Muscle layer of duodenum (tissue), 2 donors: ENCODE results near the gene LRRC73.
"Not testable (repeated sequence)": the region's sequence is repeated elsewhere in the genome, so short reads cannot be mapped to it uniquely, and the experiment has no call there.

Experiments
- H3K27ac ChIP-seq: one replicate; pipeline ENCODE4 v1.7.0; 2013; ENCODE audit warnings: mild to moderate bottlenecking, low read length
- H3K27me3 ChIP-seq: one replicate; pipeline ENCODE4 v1.7.0; 2013; ENCODE audit warnings: low read depth, mild to moderate bottlenecking, control low read depth, low read length
- H3K36me3 ChIP-seq, 2 donors: one replicate each; pipeline ENCODE4 v1.7.0; 2013; ENCODE audit warnings: low read length in 2 of 2, control low read depth in 1 of 2, mild to moderate bottlenecking in 1 of 2; ENCODE audit not compliant: insufficient read depth in 2 of 2, control insufficient read depth in 1 of 2
- H3K4me1 ChIP-seq, 2 donors: one replicate each; pipeline ENCODE4 v1.7.0; 2013; ENCODE audit warnings: low read length in 2 of 2, mild to moderate bottlenecking in 2 of 2, control low read depth in 1 of 2, moderate library complexity in 1 of 2; ENCODE audit not compliant: insufficient read depth in 2 of 2, control insufficient read depth in 1 of 2
- H3K4me3 ChIP-seq, 2 donors: one replicate each; pipeline ENCODE4 v1.7.0; 2013; ENCODE audit warnings: low read length in 2 of 2, low read depth in 1 of 2, mild to moderate bottlenecking in 1 of 2
- H3K9me3 ChIP-seq, 2 donors: one replicate each; pipeline ENCODE4 v1.7.0; 2013; ENCODE audit warnings: low read length in 2 of 2, control low read depth in 1 of 2, mild to moderate bottlenecking in 1 of 2; ENCODE audit not compliant: control insufficient read depth in 1 of 2
- donor health status: healthy.

Gene LRRC73

GRCh38 chr6:43498291-43498690 lies 11.9 kb downstream of the LRRC73 start:
- H3K27me3 ChIP-seq, H3K27ac ChIP-seq, H3K4me3 ChIP-seq, H3K9me3 ChIP-seq: not testable (repeated sequence)
- peaks cover 35 to 50% of the 10 kb centered on the region in 2 donors for H3K36me3 ChIP-seq
- peaks cover 3 to 22% of the 10 kb centered on the region in 2 donors for H3K4me1 ChIP-seq

- Histone ChIP-seq H3K4me1 (peaks cover 5 to 26% of the 10 kb centered on the region in 2 donors), H3K36me3 (peaks cover 29 to 44% of the 10 kb centered on the region in 2 donors), H3K9me3 (no peaks in the 10 kb centered on the region), H3K4me3 (no peak overlapping the region), H3K27ac (no peak overlapping the region), H3K27me3 (no peaks in the 10 kb centered on the region)
Observed at GRCh38 chr6:43497689-43498088, 12.5 kb downstream of the LRRC73 start.

GRCh38 chr6:43497129-43497396 lies 13.1 kb downstream of the LRRC73 start:
- H3K4me3 ChIP-seq, result no peak overlapping the region
- no peaks in the 10 kb centered on the region for H3K27me3 ChIP-seq
- peaks cover 11 to 32% of the 10 kb centered on the region in 2 donors for H3K4me1 ChIP-seq
- peaks cover 24 to 38% of the 10 kb centered on the region in 2 donors for H3K36me3 ChIP-seq
- H3K9me3 ChIP-seq, result no peaks in the 10 kb centered on the region
- H3K27ac ChIP-seq, result no peak overlapping the region

GRCh38 chr6:43496370-43497128 lies 13.6 kb downstream of the LRRC73 start:
- Histone ChIP-seq H3K27me3 (no peaks in the 10 kb centered on the region), H3K36me3 (peaks cover 24 to 37% of the 10 kb centered on the region in 2 donors), H3K9me3 (no peaks in the 10 kb centered on the region), H3K27ac (no peak overlapping the region), H3K4me1 (peaks cover 15 to 37% of the 10 kb centered on the region in 2 donors), H3K4me3 (no peak overlapping the region)

GRCh38 chr6:43495409-43495941 lies 14.7 kb downstream of the LRRC73 start:
- Histone ChIP-seq H3K27me3 (no peaks in the 10 kb centered on the region), H3K4me3 (no peak overlapping the region), H3K36me3 (peaks cover 20 to 26% of the 10 kb centered on the region in 2 donors), H3K27ac (no peak overlapping the region), H3K4me1 (peaks cover 16 to 37% of the 10 kb centered on the region in 2 donors), H3K9me3 (no peaks in the 10 kb centered on the region)

- Histone ChIP-seq H3K4me3 (no peak overlapping the region), H3K9me3 (no peaks in the 10 kb centered on the region), H3K27ac (no peak overlapping the region), H3K4me1 (peaks cover 19 to 42% of the 10 kb centered on the region in 2 donors), H3K27me3 (no peaks in the 10 kb centered on the region), H3K36me3 (peaks cover 13 to 19% of the 10 kb centered on the region in 2 donors)
Observed at GRCh38 chr6:43494766-43495165, 15.4 kb downstream of the LRRC73 start.

GRCh38 chr6:43494321-43494720 lies 15.8 kb downstream of the LRRC73 start:
- peaks cover 9 to 15% of the 10 kb centered on the region in 2 donors for H3K36me3 ChIP-seq

GRCh38 chr6:43493833-43494232 lies 16.3 kb downstream of the LRRC73 start:
- Histone ChIP-seq H3K27me3 (no peaks in the 10 kb centered on the region), H3K4me3 (no peak overlapping the region), H3K9me3 (no peaks in the 10 kb centered on the region), H3K36me3 (peaks cover 4 to 10% of the 10 kb centered on the region in 2 donors), H3K27ac (no peak overlapping the region), H3K4me1 (peaks cover 19 to 45% of the 10 kb centered on the region in 2 donors)

More at GRCh38 chr6:43494321-43494720, 15.8 kb downstream of the LRRC73 start:
- Histone ChIP-seq H3K27me3 (no peaks in the 10 kb centered on the region), H3K9me3 (no peaks in the 10 kb centered on the region), H3K4me3 (no peak overlapping the region), H3K4me1 (peaks cover 19 to 43% of the 10 kb centered on the region in 2 donors), H3K27ac (no peak overlapping the region)

- peaks cover 19 to 45% of the 10 kb centered on the region in 2 donors for H3K4me1 ChIP-seq
- no peaks in the 10 kb centered on the region for H3K9me3 ChIP-seq
- H3K27me3 ChIP-seq, result no peaks in the 10 kb centered on the region
- peaks cover 0 to 4% of the 10 kb centered on the region in 2 donors for H3K36me3 ChIP-seq
- no peak overlapping the region for H3K4me3 ChIP-seq
- H3K27ac ChIP-seq, result no peak overlapping the region
Observed at GRCh38 chr6:43493230-43493629, 16.9 kb downstream of the LRRC73 start.

- H3K4me3 ChIP-seq, result no peak overlapping the region
Observed at GRCh38 chr6:43492673-43493072, 17.5 kb downstream of the LRRC73 start.

GRCh38 chr6:43491750-43492661 lies 18.1 kb downstream of the LRRC73 start:
- no peaks in the 10 kb centered on the region for H3K9me3 ChIP-seq
- H3K27me3 ChIP-seq, result no peaks in the 10 kb centered on the region
- H3K4me3 ChIP-seq, result no peak overlapping the region
- no peaks in the 10 kb centered on the region for H3K36me3 ChIP-seq
- H3K27ac ChIP-seq, result peak overlapping the region; percentile 74
- peaks cover 16 to 45% of the 10 kb centered on the region in 2 donors for H3K4me1 ChIP-seq

More at GRCh38 chr6:43492673-43493072, 17.5 kb downstream of the LRRC73 start:
- no peaks in the 10 kb centered on the region for H3K27me3 ChIP-seq
- no peaks in the 10 kb centered on the region for H3K36me3 ChIP-seq
- H3K9me3 ChIP-seq, result no peaks in the 10 kb centered on the region
- peak overlapping the region; percentile 27 for H3K27ac ChIP-seq
- peaks cover 19 to 45% of the 10 kb centered on the region in 2 donors for H3K4me1 ChIP-seq
